Smooth muscle cell (in vitro differentiated cells): ENCODE data around the gene BAIAP3. TPM values are rescaled to one million over a fixed set of nuclear protein-coding genes. Genes with fewer than 3 reads are reported as not detected.

Source experiments
- DNase-seq: peaks from one replicate; lab custom pipeline; 2025; ENCODE audit not compliant: unreplicated experiment; lab: John Stamatoyannopoulos, UW
- H2AFZ ChIP-seq: fragments of 200-600 bp; sonication (generic); 2 replicates; pipeline ENCODE4 v1.6.0; 2016; ENCODE audit warnings: antibody characterized with exemption, low read depth, mild to moderate bottlenecking
- H3F3A ChIP-seq: fragments of 200-600 bp; sonication (generic); 2 replicates; pipeline ENCODE4 v1.6.0; 2017; ENCODE audit warnings: antibody characterized with exemption, low read depth
- H3K27ac ChIP-seq: fragments of 200-600 bp; sonication (generic); 2 replicates; pipeline ENCODE4 v1.5.1; 2016; ENCODE audit warnings: low read depth, mild to moderate bottlenecking
- H3K27me3 ChIP-seq: fragments of 200-600 bp; sonication (generic); 2 replicates; pipeline ENCODE4 v1.6.1; 2016; ENCODE audit warnings: low read depth, mild to moderate bottlenecking
- H3K36me3 ChIP-seq: fragments of 200-600 bp; sonication (generic); 2 replicates; pipeline ENCODE4 v1.5.1; 2016; ENCODE audit warnings: low read depth
- H3K4me1 ChIP-seq: fragments of 200-600 bp; sonication (generic); 2 replicates; pipeline ENCODE4 v1.5.1; 2016; ENCODE audit warnings: low read depth
- H3K4me2 ChIP-seq: fragments of 200-600 bp; sonication (generic); 2 replicates; pipeline ENCODE4 v1.6.0; 2016; ENCODE audit warnings: mild to moderate bottlenecking
- H3K4me3 ChIP-seq: fragments of 200-600 bp; sonication (generic); 2 replicates; pipeline ENCODE4 v1.5.1; 2016; ENCODE audit warnings: mild to moderate bottlenecking
- H3K79me2 ChIP-seq: fragments of 200-600 bp; sonication (generic); 2 replicates; pipeline ENCODE4 v1.6.0; 2016; ENCODE audit warnings: low read depth, mild to moderate bottlenecking
- H3K9ac ChIP-seq: fragments of 200-600 bp; sonication (generic); 2 replicates; pipeline ENCODE4 v1.6.0; 2016; ENCODE audit warnings: low read depth
- H3K9me3 ChIP-seq: fragments of 200-600 bp; sonication (generic); replicated peaks from 2 replicates; pipeline ENCODE4 v1.5.1; 2016; ENCODE audit warnings: low read depth
- H4K20me1 ChIP-seq: fragments of 200-600 bp; sonication (generic); 2 replicates; pipeline ENCODE4 v1.6.0; 2016; ENCODE audit warnings: low read depth
- CTCF ChIP-seq: fragments of 200-600 bp; sonication (generic); IDR thresholded peaks from 2 replicates; pipeline ENCODE4 v1.5.1; 2017; ENCODE audit warnings: borderline replicate concordance, mild to moderate bottlenecking, antibody characterized with exemption; ENCODE audit not compliant: insufficient read depth, poor library complexity, severe bottlenecking
- WGBS: methylation state at CpG from one replicate; pipeline ENCODE4 v1.1.7; 2016; ENCODE audit warnings: low lambda C conversion rate; 5-methylcytosine and 5-hydroxymethylcytosine counted together
- polyA plus RNA-seq: library from polyadenylated mRNA; unstranded; fragments of >200 nt; fragmentation: Nextera tagmentation; extraction: Ambion mirVana; gene quantifications from 2 replicates; pipeline ENCODE4 v1.2.1, GENCODE V29; 2016
- total RNA-seq: library from RNA; depleted of rRNA; stranded (reverse); fragments of >200 nt; gene quantifications from 2 replicates; pipeline ENCODE4 v1.2.3, GENCODE V29; 2014

BAIAP3 gene
- total and polyA plus RNA-seq, 2 experiments from 2014 or later: 0.31 to 0.51 TPM

GRCh38 chr16:1341495-1342420, 8.3 kb downstream of the BAIAP3 start:
- H3K9me3 ChIP-seq: no peaks in the 10 kb centered on the region
- WGBS: 89% methylated on average over 39 of the region's 39 CpGs
- H3K4me2 ChIP-seq: no peak overlapping the region
- no peak for DNase-seq
- no peaks in the 10 kb centered on the region for H3F3A ChIP-seq
- no peaks in the 10 kb centered on the region for H3K79me2 ChIP-seq
- no peak overlapping the region for H3K9ac ChIP-seq
- H4K20me1 ChIP-seq: no peaks in the 10 kb centered on the region
- H3K27ac ChIP-seq: no peak overlapping the region
- H3K27me3 ChIP-seq: peaks cover 6% of the 10 kb centered on the region
- no peaks in the 10 kb centered on the region for H3K36me3 ChIP-seq
- no peak for TF ChIP-seq CTCF
- no peak overlapping the region for H3K4me3 ChIP-seq
- H2AFZ ChIP-seq: no peak overlapping the region
- H3K4me1 ChIP-seq: no peaks in the 10 kb centered on the region

GRCh38 chr16:1342526-1343427, 9.3 kb downstream of the BAIAP3 start:
- DNase-seq: peak; percentile 23
- no peaks in the 10 kb centered on the region for H3K79me2 ChIP-seq
- H2AFZ ChIP-seq: no peak overlapping the region
- no peaks in the 10 kb centered on the region for H3K4me1 ChIP-seq
- H3F3A ChIP-seq: no peaks in the 10 kb centered on the region
- no peak overlapping the region for H3K27ac ChIP-seq
- H3K36me3 ChIP-seq: no peaks in the 10 kb centered on the region
- no peaks in the 10 kb centered on the region for H4K20me1 ChIP-seq
- WGBS: 12% methylated on average over 34 of the region's 49 CpGs
- no peaks in the 10 kb centered on the region for H3K9me3 ChIP-seq
- peak overlapping the region; percentile 37 for H3K4me3 ChIP-seq
- H3K9ac ChIP-seq: no peak overlapping the region
- H3K4me2 ChIP-seq: peak overlapping the region; percentile 80
- TF ChIP-seq CTCF: no peak
- no peaks in the 10 kb centered on the region for H3K27me3 ChIP-seq

GRCh38 chr16:1343428-1344242, 10.2 kb downstream of the BAIAP3 start:
- no peaks in the 10 kb centered on the region for H4K20me1 ChIP-seq
- no peak for DNase-seq
- no peaks in the 10 kb centered on the region for H3K9me3 ChIP-seq
- H3K4me2 ChIP-seq: peak overlapping the region; percentile 80
- WGBS: 50% methylated on average over 42 of the region's 44 CpGs
- H3K79me2 ChIP-seq: no peaks in the 10 kb centered on the region
- H2AFZ ChIP-seq: no peak overlapping the region
- no peak overlapping the region for H3K27ac ChIP-seq
- H3K9ac ChIP-seq: no peak overlapping the region
- no peaks in the 10 kb centered on the region for H3K36me3 ChIP-seq
- H3F3A ChIP-seq: no peaks in the 10 kb centered on the region
- H3K27me3 ChIP-seq: no peaks in the 10 kb centered on the region
- no peaks in the 10 kb centered on the region for H3K4me1 ChIP-seq
- no peak for TF ChIP-seq CTCF
- peak overlapping the region; percentile 37 for H3K4me3 ChIP-seq
